H9 (cell line): ENCODE data around the gene SOX11. TPM values are rescaled to one million over a fixed set of nuclear protein-coding genes. Genes with fewer than 3 reads are reported as not detected.

Source experiments
- DNase-seq: peaks from one replicate; pipeline ENCODE4 v3.0.0-alpha.2; 2017
- H2AFZ ChIP-seq: one replicate; pipeline ENCODE4 v1.6.1; 2013; ENCODE audit warnings: mild to moderate bottlenecking, low read length, control low read depth, moderate library complexity
- H2AK5ac ChIP-seq: 2 replicates; pipeline ENCODE4 v1.6.1; 2013; ENCODE audit warnings: low read length, control low read depth, mixed read lengths; ENCODE audit not compliant: insufficient read length
- H2BK120ac ChIP-seq: one replicate; pipeline ENCODE4 v1.6.1; 2013; ENCODE audit warnings: low read depth, mild to moderate bottlenecking, low read length, control low read depth, inconsistent platforms; ENCODE audit not compliant: poor library complexity, severe bottlenecking
- H2BK12ac ChIP-seq: 2 replicates; pipeline ENCODE4 v1.6.1; 2013; ENCODE audit warnings: low read length, control low read depth, mixed read lengths, low read depth; ENCODE audit not compliant: insufficient read length
- H2BK15ac ChIP-seq: 2 replicates; pipeline ENCODE4 v1.6.1; 2013; ENCODE audit warnings: low read depth, low read length, control low read depth
- H2BK20ac ChIP-seq: one replicate; pipeline ENCODE4 v1.6.1; 2013; ENCODE audit warnings: low read depth, mild to moderate bottlenecking, low read length, control low read depth, inconsistent platforms; ENCODE audit not compliant: poor library complexity, severe bottlenecking
- H2BK5ac ChIP-seq: 2 replicates; pipeline ENCODE4 v1.6.1; 2013; ENCODE audit warnings: low read length, control low read depth, mixed read lengths; ENCODE audit not compliant: insufficient read length
- H3K14ac ChIP-seq: 2 replicates; pipeline ENCODE4 v1.6.1; 2013; ENCODE audit warnings: low read length, control low read depth; ENCODE audit not compliant: insufficient read depth
- H3K18ac ChIP-seq: 2 replicates; pipeline ENCODE4 v1.6.1; 2013; ENCODE audit warnings: low read depth, mild to moderate bottlenecking, mixed read lengths, low read length, control low read depth; ENCODE audit not compliant: insufficient read length
- H3K23ac ChIP-seq: 2 replicates; pipeline ENCODE4 v1.6.1; 2013; ENCODE audit warnings: low read length, control low read depth, mixed read lengths, low read depth; ENCODE audit not compliant: insufficient read length
- H3K23me2 ChIP-seq: 2 replicates; pipeline ENCODE4 v1.6.1; 2013; ENCODE audit warnings: low read depth, mild to moderate bottlenecking, mixed read lengths, low read length, control low read depth; ENCODE audit not compliant: insufficient read length, poor library complexity, severe bottlenecking
- H3K27ac ChIP-seq: 2 replicates; pipeline ENCODE4 v1.5.1; 2013; ENCODE audit warnings: low read length, control low read depth, mixed read lengths, low read depth; ENCODE audit not compliant: insufficient read length
- H3K27me3 ChIP-seq: 2 replicates; pipeline ENCODE4 v1.6.1; 2013; ENCODE audit warnings: low read length, control low read depth, inconsistent platforms; ENCODE audit not compliant: insufficient read depth
- H3K4ac ChIP-seq: 2 replicates; pipeline ENCODE4 v1.6.1; 2013; ENCODE audit warnings: low read depth, mild to moderate bottlenecking, control low read depth, inconsistent platforms, low read length, moderate library complexity
- H3K4me1 ChIP-seq: 2 replicates; pipeline ENCODE4 v1.6.1; 2013; ENCODE audit warnings: low read length, control low read depth, inconsistent platforms; ENCODE audit not compliant: insufficient read depth
- H3K4me2 ChIP-seq: 2 replicates; pipeline ENCODE4 v1.6.1; 2013; ENCODE audit warnings: low read length, control low read depth, mixed read lengths; ENCODE audit not compliant: insufficient read length, insufficient read depth
- H3K56ac ChIP-seq: 2 replicates; pipeline ENCODE4 v1.6.1; 2013; ENCODE audit warnings: low read depth, mild to moderate bottlenecking, mixed read lengths, low read length, control low read depth; ENCODE audit not compliant: insufficient read length
- H3K79me1 ChIP-seq: 2 replicates; pipeline ENCODE4 v1.6.1; 2013; ENCODE audit warnings: low read depth, mild to moderate bottlenecking, moderate library complexity, low read length, control low read depth, inconsistent platforms; ENCODE audit not compliant: insufficient read depth, poor library complexity, severe bottlenecking
- H3K79me2 ChIP-seq: 2 replicates; pipeline ENCODE4 v1.6.1; 2013; ENCODE audit warnings: low read length, control low read depth, inconsistent platforms; ENCODE audit not compliant: insufficient read depth
- H3K9ac ChIP-seq: 2 replicates; pipeline ENCODE4 v1.6.1; 2013; ENCODE audit warnings: low read length, control low read depth, mixed read lengths; ENCODE audit not compliant: insufficient read length; ENCODE audit errors: extremely low read depth
- H3K9me3 ChIP-seq: one replicate; pipeline ENCODE4 v1.6.1; 2013; ENCODE audit warnings: low read depth, low read length, inconsistent platforms; ENCODE audit not compliant: control insufficient read depth
- H3T11ph ChIP-seq: one replicate; pipeline ENCODE4 v1.6.1; 2013; ENCODE audit warnings: mild to moderate bottlenecking, low read length, control low read depth, inconsistent platforms
- H4K20me1 ChIP-seq: one replicate; pipeline ENCODE4 v1.6.1; 2013; ENCODE audit not compliant: control insufficient read depth, insufficient read length, insufficient read depth
- H4K5ac ChIP-seq: 2 replicates; pipeline ENCODE4 v1.6.1; 2013; ENCODE audit warnings: low read depth, mild to moderate bottlenecking, mixed read lengths, low read length, control low read depth; ENCODE audit not compliant: insufficient read length
- H4K8ac ChIP-seq: replicated peaks from 2 replicates; pipeline ENCODE4 v1.6.1; 2013; ENCODE audit warnings: low read length, control low read depth, mixed read lengths, low read depth; ENCODE audit not compliant: insufficient read length
- H4K91ac ChIP-seq: 2 replicates; pipeline ENCODE4 v1.6.1; 2013; ENCODE audit warnings: low read depth, mild to moderate bottlenecking, moderate library complexity, mixed read lengths, low read length, control low read depth; ENCODE audit not compliant: insufficient read length
- H3K27ac Mint-ChIP-seq, 3 experiments: 2 replicates in 2 of 3; 3 replicates in 1 of 3; pipeline ENCODE4 v1.8.0; 2020 to 2021; ENCODE audit warnings: mixed read lengths in 3 of 3, mild to moderate bottlenecking in 1 of 3, moderate library complexity in 1 of 3
- H3K27me3 Mint-ChIP-seq: 2 replicates; pipeline ENCODE4 v1.8.0; 2021; ENCODE audit warnings: low read depth, mild to moderate bottlenecking, moderate library complexity, mixed read lengths
- H3K36me3 Mint-ChIP-seq, 3 experiments: 2 replicates in 2 of 3; 3 replicates in 1 of 3; pipeline ENCODE4 v1.8.0; 2020 to 2021; ENCODE audit warnings: low read depth in 3 of 3, mixed read lengths in 3 of 3; ENCODE audit not compliant: insufficient read depth in 1 of 3
- H3K4me1 Mint-ChIP-seq, 2 experiments: 2 replicates each; pipeline ENCODE4 v1.8.0; 2020; ENCODE audit warnings: mixed read lengths in 2 of 2
- H3K4me3 Mint-ChIP-seq, 2 experiments: 2 replicates in 1 of 2; 3 replicates in 1 of 2; pipeline ENCODE4 v1.8.0; 2020 to 2021; ENCODE audit warnings: mild to moderate bottlenecking in 2 of 2, mixed read lengths in 2 of 2, moderate library complexity in 1 of 2
- H3K9me3 Mint-ChIP-seq, 2 experiments: 2 replicates in 1 of 2; 3 replicates in 1 of 2; pipeline ENCODE4 v1.8.0; 2020; ENCODE audit warnings: mild to moderate bottlenecking in 2 of 2, mixed read lengths in 2 of 2, moderate library complexity in 1 of 2
- whole genome bisulfite sequencing: extraction: QIAGEN DNeasy Blood & Tissue Kit; methylation state at CpG from one replicate; pipeline ENCODE4 v1.1.7; 2013; ENCODE audit warnings: missing lambda C conversion rate, low lambda C conversion rate, mixed read lengths; ENCODE audit not compliant: insufficient read length; ENCODE audit errors: extremely low coverage; 5-methylcytosine and 5-hydroxymethylcytosine counted together
- total RNA-seq: library from RNA; stranded (reverse); gene quantifications from 2 replicates; pipeline ENCODE4 v1.2.1, GENCODE V29; 2021
- TF ChIP-seq, protein P1 (sequence below): fragments of 200-600 bp; sonication (generic); conservative IDR thresholded peaks from 3 replicates; pipeline ENCODE4 v1.8.0; 2021; ENCODE audit warnings: antibody characterized with exemption, mild to moderate bottlenecking

SOX11 gene
- total RNA-seq, 1 experiment from 2014 or later: 43.8 TPM

DNA sequence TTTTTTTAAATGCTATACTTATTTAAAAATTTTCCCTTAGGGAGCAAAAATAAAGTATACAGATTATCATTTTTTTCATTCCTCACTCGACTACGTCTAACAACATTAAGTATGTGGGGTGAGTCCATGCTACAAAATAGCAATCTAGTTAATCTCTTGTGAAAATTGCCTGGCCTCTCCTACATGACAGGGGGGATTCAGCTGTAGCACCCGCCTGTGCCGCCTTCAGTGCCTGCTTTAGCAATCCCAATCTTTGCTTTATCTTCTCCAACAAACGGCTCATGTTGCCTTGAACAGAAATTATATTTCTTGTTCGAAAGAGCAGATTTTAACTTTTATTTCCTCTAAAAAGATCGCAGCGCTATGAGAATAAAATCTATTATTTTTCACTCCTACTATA, 2.4 kb upstream of the SOX11 start:
- no peak overlapping the region for H2BK12ac ChIP-seq
- H3K27ac ChIP-seq: no peak overlapping the region
- no peak overlapping the region for H2BK120ac ChIP-seq
- no peak overlapping the region for H4K8ac ChIP-seq
- peak overlapping the region; percentile 85 for H3K4me2 ChIP-seq
- H3K4me1 ChIP-seq: no peaks in the 10 kb centered on the region
- H3T11ph ChIP-seq: no peak overlapping the region
- WGBS: no CpG with 5 or more reads among the region's 8 CpGs
- H2BK15ac ChIP-seq: no peak overlapping the region
- H3K23me2 ChIP-seq: peaks cover 5% of the 10 kb centered on the region
- H3K9ac ChIP-seq: peak overlapping the region; percentile 33
- H3K9me3 ChIP-seq: no peaks in the 10 kb centered on the region
- H3K23ac ChIP-seq: no peak overlapping the region
- no peak overlapping the region for H4K91ac ChIP-seq
- no peak overlapping the region for H2BK5ac ChIP-seq
- Mint-ChIP-seq H3K9me3 (no peaks in the 10 kb centered on the region; a peak in 1 of 5 replicates), H3K4me3 (peak overlapping the region; percentile 91 to 97), H3K27me3 (no peaks in the 10 kb centered on the region; the same call in none of the 2 replicates), H3K27ac (peak overlapping the region in 1 of 3 experiments; percentile 97; a peak in 1 of 7 replicates), H3K36me3 (peaks cover 3 to 11% (median 6%) of the 10 kb centered on the region in 3 experiments; a peak in 6 of 7 replicates), H3K4me1 (peaks cover 14 to 32% of the 10 kb centered on the region in 2 experiments)
- no peak for DNase-seq
- no peaks in the 10 kb centered on the region for H3K79me1 ChIP-seq
- no peak overlapping the region for H2AK5ac ChIP-seq
- H3K14ac ChIP-seq: no peak overlapping the region
- no peak overlapping the region for H4K5ac ChIP-seq
- H4K20me1 ChIP-seq: no peaks in the 10 kb centered on the region
- TF ChIP-seq, protein P1, sequence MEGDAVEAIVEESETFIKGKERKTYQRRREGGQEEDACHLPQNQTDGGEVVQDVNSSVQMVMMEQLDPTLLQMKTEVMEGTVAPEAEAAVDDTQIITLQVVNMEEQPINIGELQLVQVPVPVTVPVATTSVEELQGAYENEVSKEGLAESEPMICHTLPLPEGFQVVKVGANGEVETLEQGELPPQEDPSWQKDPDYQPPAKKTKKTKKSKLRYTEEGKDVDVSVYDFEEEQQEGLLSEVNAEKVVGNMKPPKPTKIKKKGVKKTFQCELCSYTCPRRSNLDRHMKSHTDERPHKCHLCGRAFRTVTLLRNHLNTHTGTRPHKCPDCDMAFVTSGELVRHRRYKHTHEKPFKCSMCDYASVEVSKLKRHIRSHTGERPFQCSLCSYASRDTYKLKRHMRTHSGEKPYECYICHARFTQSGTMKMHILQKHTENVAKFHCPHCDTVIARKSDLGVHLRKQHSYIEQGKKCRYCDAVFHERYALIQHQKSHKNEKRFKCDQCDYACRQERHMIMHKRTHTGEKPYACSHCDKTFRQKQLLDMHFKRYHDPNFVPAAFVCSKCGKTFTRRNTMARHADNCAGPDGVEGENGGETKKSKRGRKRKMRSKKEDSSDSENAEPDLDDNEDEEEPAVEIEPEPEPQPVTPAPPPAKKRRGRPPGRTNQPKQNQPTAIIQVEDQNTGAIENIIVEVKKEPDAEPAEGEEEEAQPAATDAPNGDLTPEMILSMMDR: no peak
- no peak overlapping the region for H2AFZ ChIP-seq
- H3K27me3 ChIP-seq: no peaks in the 10 kb centered on the region
- no peak overlapping the region for H3K56ac ChIP-seq
- H3K18ac ChIP-seq: no peak overlapping the region
- H2BK20ac ChIP-seq: no peak overlapping the region
- H3K4ac ChIP-seq: no peak overlapping the region
- H3K79me2 ChIP-seq: peaks cover 8% of the 10 kb centered on the region; the same call in 1 of the 2 replicates
